Coronary artery (tissue), 2 donors: Measurements from ENCODE around the gene PRSS21.

Source experiments
- DNase-seq: peaks from one replicate; pipeline ENCODE4 v3.0.0-alpha.2; 2017; ENCODE audit warnings: low spot score
- H3K27ac ChIP-seq, 2 donors: fragments of 200-600 bp; sonication (generic); one replicate each; pipeline ENCODE4 v1.5.1; 2016 to 2019
- H3K4me3 ChIP-seq: fragments of 200-600 bp; sonication (generic); 2 replicates; pipeline ENCODE4 v1.5.1; 2016; ENCODE audit warnings: mild to moderate bottlenecking, moderate library complexity
- TF ChIP-seq, protein P1 (sequence below): fragments of 200-600 bp; sonication (generic); IDR thresholded peaks from one replicate; pipeline ENCODE4 v1.5.1; 2019; ENCODE audit warnings: antibody characterized with exemption

Gene PRSS21

DNA sequence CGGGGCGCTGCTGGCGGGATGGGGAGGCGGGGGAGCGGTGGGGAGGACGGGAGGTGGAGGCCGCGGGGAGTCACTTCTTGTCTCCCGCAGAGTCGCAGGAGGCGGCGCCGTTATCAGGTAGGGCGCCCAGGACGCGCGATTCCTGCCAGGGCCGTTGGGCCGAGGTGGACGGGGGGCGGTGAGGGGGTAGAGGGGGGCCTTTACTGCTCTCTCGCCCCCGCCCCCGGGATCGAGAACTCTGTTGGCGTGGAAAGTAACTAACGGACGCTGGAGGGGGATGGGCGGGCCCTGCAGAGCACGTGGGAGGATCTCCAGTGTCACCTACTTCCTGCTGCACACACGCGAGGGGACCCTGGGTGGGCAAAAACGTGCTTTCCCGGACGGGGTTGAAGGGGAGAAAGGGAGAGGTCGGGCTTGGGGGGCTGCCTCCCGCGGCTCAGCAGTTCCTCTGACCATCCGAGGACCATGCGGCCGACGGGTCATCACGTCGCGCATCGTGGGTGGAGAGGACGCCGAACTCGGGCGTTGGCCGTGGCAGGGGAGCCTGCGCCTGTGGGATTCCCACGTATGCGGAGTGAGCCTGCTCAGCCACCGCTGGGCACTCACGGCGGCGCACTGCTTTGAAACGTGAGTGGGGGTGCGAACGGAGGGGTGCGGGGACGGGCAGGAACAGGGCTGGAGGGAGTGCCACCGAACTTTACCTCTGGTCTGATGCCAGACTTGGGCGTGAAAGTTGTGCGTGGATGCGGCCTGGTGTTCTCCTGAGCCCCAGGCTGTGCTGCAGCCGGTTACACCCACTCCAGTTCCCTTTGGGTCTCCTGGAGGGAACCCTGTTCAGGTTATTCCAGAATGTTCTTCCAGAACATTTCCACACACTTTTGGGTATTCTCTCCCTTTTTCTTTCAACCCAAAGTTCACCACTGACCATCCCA is 569 bp downstream of the PRSS21 start:
- H3K27ac ChIP-seq: no peak overlapping the region
- no peak for DNase-seq
- H3K4me3 ChIP-seq: no peak overlapping the region
- TF ChIP-seq, protein P1, sequence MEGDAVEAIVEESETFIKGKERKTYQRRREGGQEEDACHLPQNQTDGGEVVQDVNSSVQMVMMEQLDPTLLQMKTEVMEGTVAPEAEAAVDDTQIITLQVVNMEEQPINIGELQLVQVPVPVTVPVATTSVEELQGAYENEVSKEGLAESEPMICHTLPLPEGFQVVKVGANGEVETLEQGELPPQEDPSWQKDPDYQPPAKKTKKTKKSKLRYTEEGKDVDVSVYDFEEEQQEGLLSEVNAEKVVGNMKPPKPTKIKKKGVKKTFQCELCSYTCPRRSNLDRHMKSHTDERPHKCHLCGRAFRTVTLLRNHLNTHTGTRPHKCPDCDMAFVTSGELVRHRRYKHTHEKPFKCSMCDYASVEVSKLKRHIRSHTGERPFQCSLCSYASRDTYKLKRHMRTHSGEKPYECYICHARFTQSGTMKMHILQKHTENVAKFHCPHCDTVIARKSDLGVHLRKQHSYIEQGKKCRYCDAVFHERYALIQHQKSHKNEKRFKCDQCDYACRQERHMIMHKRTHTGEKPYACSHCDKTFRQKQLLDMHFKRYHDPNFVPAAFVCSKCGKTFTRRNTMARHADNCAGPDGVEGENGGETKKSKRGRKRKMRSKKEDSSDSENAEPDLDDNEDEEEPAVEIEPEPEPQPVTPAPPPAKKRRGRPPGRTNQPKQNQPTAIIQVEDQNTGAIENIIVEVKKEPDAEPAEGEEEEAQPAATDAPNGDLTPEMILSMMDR: no peak

DNA sequence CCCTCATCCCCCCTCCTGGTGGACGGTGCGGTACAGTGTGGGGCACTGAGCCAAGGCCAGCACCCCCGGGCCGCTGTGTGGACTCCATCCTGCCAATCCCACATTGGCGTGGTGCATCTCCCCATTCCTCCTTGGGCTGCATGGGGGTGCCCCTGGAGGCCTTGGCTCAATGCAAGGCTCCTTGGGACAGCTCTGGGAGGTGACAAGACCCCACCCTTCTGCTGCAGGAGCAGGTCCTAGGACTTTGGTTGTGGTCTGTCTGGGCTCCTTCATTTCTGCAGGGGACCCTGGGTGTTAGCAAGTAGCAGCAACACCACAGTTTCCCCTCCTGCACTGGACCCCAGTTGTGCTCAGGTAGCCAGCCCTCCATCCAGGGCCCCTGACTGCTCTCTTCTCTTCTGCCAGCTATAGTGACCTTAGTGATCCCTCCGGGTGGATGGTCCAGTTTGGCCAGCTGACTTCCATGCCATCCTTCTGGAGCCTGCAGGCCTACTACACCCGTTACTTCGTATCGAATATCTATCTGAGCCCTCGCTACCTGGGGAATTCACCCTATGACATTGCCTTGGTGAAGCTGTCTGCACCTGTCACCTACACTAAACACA is 1.3 kb downstream of the PRSS21 start:
- no peak overlapping the region for H3K4me3 ChIP-seq
- no peak overlapping the region for H3K27ac ChIP-seq
- TF ChIP-seq, protein P1: no peak
- no peak for DNase-seq

DNA sequence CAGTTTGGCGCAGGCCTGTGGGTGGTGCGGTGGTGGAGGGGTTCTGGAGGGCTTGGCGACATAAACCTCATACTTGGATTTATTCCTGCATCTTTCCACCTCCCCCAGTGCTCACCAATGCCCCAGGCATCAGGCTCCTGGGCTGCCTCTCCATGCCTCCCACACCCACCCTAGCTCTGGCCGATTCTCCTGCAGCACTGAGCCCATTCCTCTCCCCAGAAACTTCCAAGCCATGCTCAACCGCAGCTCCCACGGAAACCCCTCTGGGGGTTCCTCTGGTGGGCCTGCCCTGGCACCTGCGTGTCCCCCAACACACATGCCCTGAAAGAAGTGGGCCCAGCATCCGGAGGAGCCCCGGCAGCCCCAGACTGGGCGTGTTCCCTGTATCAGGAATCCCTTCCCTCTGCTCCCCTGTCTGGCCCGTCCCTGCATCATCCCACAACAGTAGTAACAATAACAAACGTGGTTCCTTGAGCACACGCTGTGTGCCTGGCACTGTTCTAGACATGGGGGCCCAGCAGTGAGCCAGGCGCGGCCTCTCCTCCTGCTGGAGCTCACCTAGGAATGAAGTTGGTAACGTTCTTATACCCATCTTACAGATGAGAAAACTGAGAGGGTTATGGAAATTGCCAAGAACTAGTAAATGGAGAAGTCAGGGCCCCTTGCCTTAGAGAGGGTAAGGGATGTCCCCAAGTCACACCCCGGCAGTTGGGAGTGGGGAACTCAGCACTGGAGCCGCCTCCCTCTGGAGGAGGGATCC is 2.3 kb downstream of the PRSS21 start:
- TF ChIP-seq, protein P1: no peak
- DNase-seq: no peak
- H3K27ac ChIP-seq: no peak overlapping the region
- H3K4me3 ChIP-seq: no peak overlapping the region

DNA sequence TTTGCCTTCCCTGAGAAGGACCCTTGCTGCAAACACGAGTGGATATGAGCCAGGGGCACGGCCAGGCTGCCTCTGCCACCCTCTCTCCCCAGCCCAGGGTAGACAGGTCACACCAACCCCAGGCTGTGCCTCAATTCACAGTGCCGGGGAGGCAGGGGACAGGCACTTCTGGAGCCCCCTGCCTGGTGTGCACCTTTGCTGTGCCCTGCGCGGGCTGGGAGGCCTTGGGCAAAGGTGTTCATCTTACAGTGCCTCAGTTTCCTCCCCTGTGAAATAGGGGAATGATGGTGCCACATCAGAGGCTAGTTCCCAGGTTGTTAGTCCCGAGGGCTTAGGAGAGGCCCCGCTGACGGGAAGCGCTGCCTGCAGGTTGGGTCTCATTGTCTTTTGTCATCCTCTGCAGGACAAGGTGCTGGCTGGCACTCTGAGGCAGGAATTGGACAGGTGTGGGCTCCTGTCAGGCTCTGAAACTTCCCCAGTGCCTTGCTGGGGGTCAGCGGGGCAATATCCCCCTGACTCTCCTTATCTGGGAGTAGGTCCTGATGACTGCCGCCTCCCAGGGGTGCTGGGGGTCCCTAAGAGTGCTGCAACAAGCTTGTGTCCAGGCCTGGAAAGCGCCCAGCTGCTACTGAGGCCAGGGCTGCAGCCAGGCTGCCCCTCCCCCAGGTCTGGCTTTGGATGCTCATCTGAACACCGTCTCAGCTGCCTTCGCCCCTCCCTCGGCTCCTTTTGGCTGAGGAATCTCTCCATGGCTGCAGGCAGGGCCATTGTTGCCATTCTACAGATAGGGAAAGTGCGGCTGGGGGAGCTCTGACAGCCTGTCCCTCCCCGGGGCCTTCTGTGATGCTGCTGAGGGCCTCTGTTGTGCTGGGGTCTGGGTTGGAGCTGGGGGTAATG is 3.1 kb downstream of the PRSS21 start:
- no peak overlapping the region for H3K27ac ChIP-seq
- TF ChIP-seq, protein P1: no peak
- no peak for DNase-seq
- H3K4me3 ChIP-seq: no peak overlapping the region

DNA sequence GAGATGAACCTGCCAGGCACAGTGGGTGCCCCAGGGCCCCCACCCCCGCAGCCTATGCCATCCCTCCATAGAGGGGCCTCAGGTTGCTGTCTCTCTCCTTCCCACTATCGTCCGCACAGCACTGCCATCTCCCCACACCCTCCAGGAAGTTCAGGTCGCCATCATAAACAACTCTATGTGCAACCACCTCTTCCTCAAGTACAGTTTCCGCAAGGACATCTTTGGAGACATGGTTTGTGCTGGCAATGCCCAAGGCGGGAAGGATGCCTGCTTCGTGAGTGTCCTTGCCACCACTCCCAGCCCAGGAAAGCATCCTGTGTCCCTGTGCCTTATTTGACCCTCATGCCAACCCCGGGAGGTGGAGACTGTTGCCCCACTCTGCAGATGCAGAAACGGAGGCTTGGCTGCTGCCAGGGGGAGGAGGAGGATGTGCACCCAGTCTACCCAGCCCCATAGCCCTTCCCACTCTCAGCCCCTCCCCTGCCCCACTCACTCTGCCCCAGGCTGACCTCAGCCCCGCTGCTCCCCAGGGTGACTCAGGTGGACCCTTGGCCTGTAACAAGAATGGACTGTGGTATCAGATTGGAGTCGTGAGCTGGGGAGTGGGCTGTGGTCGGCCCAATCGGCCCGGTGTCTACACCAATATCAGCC is 3.9 kb downstream of the PRSS21 start:
- TF ChIP-seq, protein P1: no peak
- Histone ChIP-seq H3K4me3 (no peak overlapping the region), H3K27ac (no peak overlapping the region)
- no peak for DNase-seq
